ENCODE measurements around the gene FAM76A.

- TF ChIP-seq CTCF (IDR thresholded peaks at IDR 0.05) (no peak), POLR2A (IDR thresholded peaks at IDR 0.05) (no peak)
Measured at GRCh38 chr1:27736252-27736651, 10.5 kb downstream of the FAM76A start.

Data from ovary (tissue), 3 donors.